Astrocyte (in vitro differentiated cells and primary cell): ENCODE measurements around the gene GPATCH8.

Experiments
- EZH2 ChIP-seq: IDR thresholded peaks from 2 replicates; pipeline ENCODE4 v1.6.1; 2012; ENCODE audit warnings: mild to moderate bottlenecking, low read length, inconsistent platforms; ENCODE audit not compliant: insufficient read depth
- TF ChIP-seq, protein P1 (sequence below): IDR thresholded peaks from 2 replicates; pipeline ENCODE4 v1.5.1; 2011; ENCODE audit warnings: low read depth, mild to moderate bottlenecking, inconsistent platforms, low read length, moderate library complexity; ENCODE audit not compliant: insufficient read depth

- TF ChIP-seq EZH2 = no peak
- TF ChIP-seq, protein P1, sequence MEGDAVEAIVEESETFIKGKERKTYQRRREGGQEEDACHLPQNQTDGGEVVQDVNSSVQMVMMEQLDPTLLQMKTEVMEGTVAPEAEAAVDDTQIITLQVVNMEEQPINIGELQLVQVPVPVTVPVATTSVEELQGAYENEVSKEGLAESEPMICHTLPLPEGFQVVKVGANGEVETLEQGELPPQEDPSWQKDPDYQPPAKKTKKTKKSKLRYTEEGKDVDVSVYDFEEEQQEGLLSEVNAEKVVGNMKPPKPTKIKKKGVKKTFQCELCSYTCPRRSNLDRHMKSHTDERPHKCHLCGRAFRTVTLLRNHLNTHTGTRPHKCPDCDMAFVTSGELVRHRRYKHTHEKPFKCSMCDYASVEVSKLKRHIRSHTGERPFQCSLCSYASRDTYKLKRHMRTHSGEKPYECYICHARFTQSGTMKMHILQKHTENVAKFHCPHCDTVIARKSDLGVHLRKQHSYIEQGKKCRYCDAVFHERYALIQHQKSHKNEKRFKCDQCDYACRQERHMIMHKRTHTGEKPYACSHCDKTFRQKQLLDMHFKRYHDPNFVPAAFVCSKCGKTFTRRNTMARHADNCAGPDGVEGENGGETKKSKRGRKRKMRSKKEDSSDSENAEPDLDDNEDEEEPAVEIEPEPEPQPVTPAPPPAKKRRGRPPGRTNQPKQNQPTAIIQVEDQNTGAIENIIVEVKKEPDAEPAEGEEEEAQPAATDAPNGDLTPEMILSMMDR = no peak
Measured at GRCh38 chr17:44375196-44376017, 127.8 kb downstream of the GPATCH8 start.
